OCI-LY1 (cell line): ENCODE results near the gene CA12.

Source experiments
- H2AFZ ChIP-seq: fragments of 200-600 bp; sonication (generic), shearing (Covaris generic); 2 replicates; pipeline ENCODE4 v1.6.0; 2014; ENCODE audit warnings: antibody characterized with exemption, mild to moderate bottlenecking, low read length
- H3F3A ChIP-seq: fragments of 200-600 bp; sonication (generic), shearing (Covaris generic); 2 replicates; pipeline ENCODE4 v1.6.0; 2014; ENCODE audit warnings: mild to moderate bottlenecking, antibody characterized with exemption, low read length, moderate library complexity; ENCODE audit not compliant: insufficient read depth
- H3K27ac ChIP-seq: fragments of 200-600 bp; sonication (generic); 2 replicates; pipeline ENCODE4 v1.5.1; 2014; ENCODE audit warnings: low read length, mixed run types, mild to moderate bottlenecking, low read depth; ENCODE audit not compliant: poor library complexity, severe bottlenecking
- H3K27me3 ChIP-seq: fragments of 200-600 bp; sonication (generic); 2 replicates; pipeline ENCODE4 v1.6.0; 2014; ENCODE audit warnings: antibody characterized with exemption, mild to moderate bottlenecking, low read length, moderate library complexity; ENCODE audit not compliant: insufficient read depth
- H3K36me3 ChIP-seq: fragments of 200-600 bp; sonication (generic); 2 replicates; pipeline ENCODE4 v1.6.1; 2014; ENCODE audit warnings: mild to moderate bottlenecking, antibody characterized with exemption, low read length, moderate library complexity, mixed read lengths; ENCODE audit not compliant: insufficient read depth
- H3K4me1 ChIP-seq: fragments of 200-600 bp; sonication (generic); 2 replicates; pipeline ENCODE4 v1.5.1; 2014; ENCODE audit warnings: mild to moderate bottlenecking, low read length, moderate library complexity; ENCODE audit not compliant: insufficient read depth, severe bottlenecking
- H3K4me2 ChIP-seq: fragments of 200-600 bp; sonication (generic), shearing (Covaris generic); 2 replicates; pipeline ENCODE4 v1.6.1; 2014; ENCODE audit warnings: low read length
- H3K4me3 ChIP-seq: fragments of 200-600 bp; sonication (generic); 2 replicates; pipeline ENCODE4 v1.5.1; 2014; ENCODE audit warnings: low read length, low read depth, mild to moderate bottlenecking, mixed read lengths; ENCODE audit not compliant: poor library complexity, severe bottlenecking
- H3K79me2 ChIP-seq: fragments of 200-600 bp; shearing (Covaris generic); 2 replicates; pipeline ENCODE4 v1.6.1; 2016; ENCODE audit warnings: mixed run types, low read length, mixed read lengths; ENCODE audit not compliant: insufficient read depth
- H3K9ac ChIP-seq: fragments of 200-600 bp; sonication (generic), shearing (Covaris generic); 2 replicates; pipeline ENCODE4 v1.6.1; 2014; ENCODE audit warnings: mild to moderate bottlenecking, low read length, mixed read lengths
- H3K9me2 ChIP-seq: fragments of 200-600 bp; sonication (generic), shearing (Covaris generic); 2 replicates; pipeline ENCODE4 v1.6.1; 2014; ENCODE audit warnings: low read depth, mild to moderate bottlenecking, low read length, mixed read lengths
- H3K9me3 ChIP-seq: fragments of 200-600 bp; shearing (Covaris generic); 2 replicates; pipeline ENCODE4 v1.6.1; 2014; ENCODE audit warnings: low read length, mixed read lengths
- H4K20me1 ChIP-seq: fragments of 200-600 bp; sonication (generic), shearing (Covaris generic); 2 replicates; pipeline ENCODE4 v1.6.0; 2016; ENCODE audit warnings: mild to moderate bottlenecking, low read length; ENCODE audit not compliant: insufficient read depth
- CTCF ChIP-seq: fragments of 200-600 bp; sonication (generic), shearing (Covaris generic); IDR thresholded peaks from 2 replicates; pipeline ENCODE4 v1.5.1; 2017; ENCODE audit warnings: mild to moderate bottlenecking, antibody characterized with exemption, low read length, moderate library complexity, mixed read lengths
- EZH2 ChIP-seq: fragments of 200-600 bp; sonication (generic), shearing (Covaris generic); IDR thresholded peaks from 2 replicates; pipeline ENCODE4 v1.8.0; 2017; ENCODE audit warnings: borderline replicate concordance, mixed run types, mild to moderate bottlenecking, antibody characterized with exemption, low read length, moderate library complexity, mixed read lengths

The CA12 gene

GRCh38 chr15:63371297-63371918, 10.2 kb downstream of the CA12 start:
- H3K9ac ChIP-seq = no peak overlapping the region
- H3K4me1 ChIP-seq = no peaks in the 10 kb centered on the region
- no peak overlapping the region for H2AFZ ChIP-seq
- H3K36me3 ChIP-seq = no peaks in the 10 kb centered on the region
- H3K79me2 ChIP-seq = no peaks in the 10 kb centered on the region
- no peaks in the 10 kb centered on the region for H3K9me2 ChIP-seq
- H3F3A ChIP-seq = no peaks in the 10 kb centered on the region
- H3K27ac ChIP-seq = no peak overlapping the region
- no peak overlapping the region for H3K4me3 ChIP-seq
- no peaks in the 10 kb centered on the region for H3K9me3 ChIP-seq
- TF ChIP-seq EZH2 (no peak), CTCF (no peak)
- H3K27me3 ChIP-seq = no peaks in the 10 kb centered on the region
- H3K4me2 ChIP-seq = no peak overlapping the region
- H4K20me1 ChIP-seq = no peaks in the 10 kb centered on the region

GRCh38 chr15:63370764-63371163, 10.9 kb downstream of the CA12 start:
- H2AFZ ChIP-seq = no peak overlapping the region
- H3K4me2 ChIP-seq = no peak overlapping the region

GRCh38 chr15:63369781-63370180, 11.9 kb downstream of the CA12 start:
- H3K4me1 ChIP-seq = no peaks in the 10 kb centered on the region
- H4K20me1 ChIP-seq = no peaks in the 10 kb centered on the region
- no peaks in the 10 kb centered on the region for H3K36me3 ChIP-seq
- TF ChIP-seq EZH2 (no peak), CTCF (no peak)
- no peaks in the 10 kb centered on the region for H3K9me2 ChIP-seq
- no peaks in the 10 kb centered on the region for H3K27me3 ChIP-seq
- no peak overlapping the region for H3K4me3 ChIP-seq
- H3K9ac ChIP-seq = no peak overlapping the region
- H2AFZ ChIP-seq = no peak overlapping the region
- H3F3A ChIP-seq = no peaks in the 10 kb centered on the region
- H3K4me2 ChIP-seq = no peak overlapping the region
- H3K9me3 ChIP-seq = no peaks in the 10 kb centered on the region
- H3K79me2 ChIP-seq = no peaks in the 10 kb centered on the region
- H3K27ac ChIP-seq = no peak overlapping the region

More at GRCh38 chr15:63370764-63371163, 10.9 kb downstream of the CA12 start:
- no peaks in the 10 kb centered on the region for H3K27me3 ChIP-seq
- no peaks in the 10 kb centered on the region for H3K36me3 ChIP-seq
- no peak overlapping the region for H3K9ac ChIP-seq
- H3F3A ChIP-seq = no peaks in the 10 kb centered on the region
- H3K79me2 ChIP-seq = no peaks in the 10 kb centered on the region
- no peaks in the 10 kb centered on the region for H3K9me2 ChIP-seq
- TF ChIP-seq EZH2 (no peak), CTCF (no peak)
- H4K20me1 ChIP-seq = no peaks in the 10 kb centered on the region
- no peak overlapping the region for H3K4me3 ChIP-seq
- H3K4me1 ChIP-seq = no peaks in the 10 kb centered on the region
- no peak overlapping the region for H3K27ac ChIP-seq
- H3K9me3 ChIP-seq = no peaks in the 10 kb centered on the region
